Right renal pelvis (tissue), 4 donors: ENCODE results near the gene PCDHGA1. TPM values are rescaled to one million over a fixed set of nuclear protein-coding genes. Genes with fewer than 3 reads are reported as not detected.
"Not testable (repeated sequence)": the region's sequence is repeated elsewhere in the genome, so short reads cannot be mapped to it uniquely, and the experiment has no call there.

ENCODE experiments used
- DNase-seq, 4 donors: peaks; one replicate each; pipeline ENCODE4 v3.0.0-alpha.2; 2013; ENCODE audit warnings: low read depth in 4 of 4, low spot score in 3 of 4, missing footprints in 1 of 4
- polyA plus RNA-seq, 4 donors: library from polyadenylated mRNA; unstranded; fragments of 120-200 nt; gene quantifications; one replicate each; pipeline ENCODE4 v1.2.1, GENCODE V29; 2013; ENCODE audit not compliant: insufficient read length in 4 of 4

The PCDHGA1 gene
- polyA plus RNA-seq, 4 donors: 0.74 to 1.3 (median 0.96) TPM

GRCh38 chr5:141375444-141376155 is 45.3 kb downstream of the PCDHGA1 start:
- not testable (repeated sequence) for DNase-seq

DNA sequence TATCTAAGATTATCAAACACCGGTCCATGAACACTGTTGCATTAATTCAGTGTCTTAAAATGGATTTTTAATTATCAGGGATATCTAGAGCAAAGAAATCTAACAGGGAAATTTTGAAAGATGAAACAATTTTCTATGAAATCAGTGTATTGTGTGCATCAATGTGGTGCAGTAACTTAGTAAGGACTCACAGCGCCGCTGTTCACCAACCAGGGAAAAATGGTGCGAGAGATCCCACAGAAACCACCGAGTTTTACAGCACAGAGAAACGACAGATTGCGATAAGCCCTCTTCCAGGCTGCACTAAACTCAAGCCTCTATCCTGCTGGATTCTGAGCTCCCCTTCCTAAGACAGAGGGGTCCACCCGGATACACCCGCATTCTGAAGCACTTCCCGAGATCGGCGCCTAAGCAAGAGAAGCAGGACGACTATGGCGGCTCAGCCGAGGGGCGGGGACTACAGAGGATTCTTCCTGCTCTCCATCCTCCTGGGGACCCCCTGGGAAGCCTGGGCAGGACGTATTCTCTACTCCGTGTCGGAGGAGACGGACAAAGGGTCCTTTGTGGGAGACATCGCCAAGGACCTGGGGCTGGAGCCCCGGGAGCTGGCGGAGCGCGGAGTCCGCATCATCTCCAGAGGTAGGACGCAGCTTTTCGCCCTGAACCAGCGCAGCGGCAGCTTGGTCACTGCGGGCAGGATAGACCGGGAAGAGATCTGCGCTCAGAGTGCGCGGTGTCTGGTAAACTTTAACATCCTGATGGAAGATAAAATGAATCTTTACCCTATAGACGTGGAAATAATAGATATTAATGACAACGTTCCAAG is 52.4 kb downstream of the PCDHGA1 start, which contains the start of gene PCDHGA7:
Gene PCDHGA7, plus strand, starts transcription at position 274 of the 826 bp plus-strand sequence. Its CDS starts 158 bp downstream, at position 432.
- no peak for DNase-seq

- DNase-seq: no peak
Observed at GRCh38 chr5:141383345-141383744, 53.0 kb downstream of the PCDHGA1 start.

DNA sequence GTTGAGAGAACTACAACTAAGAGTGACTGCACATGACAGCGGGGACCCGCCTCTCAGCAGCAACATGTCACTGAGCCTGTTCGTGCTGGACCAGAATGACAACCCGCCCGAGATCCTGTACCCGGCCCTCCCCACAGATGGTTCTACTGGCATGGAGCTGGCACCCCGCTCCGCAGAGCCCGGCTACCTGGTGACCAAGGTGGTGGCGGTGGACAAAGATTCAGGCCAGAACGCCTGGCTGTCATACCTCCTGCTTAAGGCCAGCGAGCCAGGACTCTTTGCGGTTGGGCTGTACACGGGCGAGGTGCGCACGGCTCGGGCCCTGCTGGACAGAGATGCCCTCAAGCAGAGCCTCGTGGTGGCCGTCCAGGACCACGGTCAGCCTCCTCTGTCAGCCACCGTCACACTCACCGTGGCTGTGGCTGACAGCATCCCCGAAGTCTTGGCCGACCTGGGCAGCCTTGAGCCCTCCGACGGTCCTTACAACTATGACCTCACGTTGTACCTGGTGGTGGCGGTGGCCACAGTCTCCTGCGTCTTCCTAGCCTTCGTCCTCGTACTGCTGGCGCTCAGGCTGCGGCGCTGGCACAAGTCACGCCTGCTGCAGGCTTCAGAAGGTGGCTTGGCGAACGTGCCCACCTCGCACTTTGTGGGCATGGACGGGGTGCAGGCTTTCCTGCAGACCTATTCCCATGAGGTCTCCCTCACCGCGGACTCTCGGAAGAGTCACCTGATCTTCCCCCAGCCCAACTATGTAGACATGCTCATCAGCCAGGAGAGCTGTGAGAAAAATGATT is 54.4 kb downstream of the PCDHGA1 start:
- no peak for DNase-seq

DNA sequence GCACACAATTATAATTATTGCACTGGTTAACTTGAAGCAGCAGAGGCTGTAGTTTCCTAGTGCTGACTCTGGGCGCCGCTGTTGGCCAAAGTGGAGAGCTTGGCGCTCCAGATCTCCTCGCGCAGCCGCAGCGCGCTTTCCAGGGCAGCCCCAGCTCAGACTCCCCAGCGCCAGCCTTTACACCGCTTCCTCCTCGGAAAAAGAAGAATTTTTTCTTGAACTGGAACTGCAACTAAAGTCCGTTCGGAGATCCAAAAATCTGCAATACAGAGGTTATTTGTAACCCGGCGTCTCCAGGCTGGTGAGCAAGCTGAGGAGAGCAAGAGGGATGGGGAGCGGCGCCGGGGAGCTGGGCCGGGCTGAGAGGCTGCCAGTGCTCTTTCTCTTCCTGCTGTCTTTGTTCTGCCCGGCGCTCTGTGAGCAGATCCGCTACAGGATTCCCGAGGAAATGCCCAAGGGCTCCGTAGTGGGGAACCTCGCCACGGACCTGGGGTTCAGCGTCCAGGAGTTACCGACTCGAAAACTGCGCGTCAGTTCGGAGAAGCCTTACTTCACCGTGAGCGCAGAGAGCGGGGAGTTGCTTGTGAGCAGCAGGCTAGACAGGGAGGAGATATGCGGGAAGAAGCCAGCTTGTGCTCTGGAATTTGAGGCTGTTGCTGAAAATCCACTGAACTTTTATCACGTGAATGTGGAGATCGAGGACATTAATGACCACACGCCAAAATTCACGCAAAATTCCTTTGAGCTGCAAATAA is 57.4 kb downstream of the PCDHGA1 start, which contains the start of gene PCDHGB4:
Gene PCDHGB4, plus strand, starts transcription at position 142 of the 755 bp plus-strand sequence. Its CDS starts 187 bp downstream, at position 329.
- DNase-seq: not testable (repeated sequence)

GRCh38 chr5:141388661-141389060 is 58.3 kb downstream of the PCDHGA1 start:
- no peak for DNase-seq

- no peak for DNase-seq
Observed at GRCh38 chr5:141389153-141390042, 59.1 kb downstream of the PCDHGA1 start.

GRCh38 chr5:141392429-141393198 is 62.3 kb downstream of the PCDHGA1 start, which contains the start of gene PCDHGA8:
PCDHGA8 (plus strand) TSS chr5:141392633; CDS start chr5:141392814, 181 bp downstream.
- no peak for DNase-seq

GRCh38 chr5:141393267-141393666 is 63.0 kb downstream of the PCDHGA1 start:
- DNase-seq: no peak

GRCh38 chr5:141394401-141395187 is 64.3 kb downstream of the PCDHGA1 start:
- not testable (repeated sequence) for DNase-seq

GRCh38 chr5:141397756-141398551 is 67.6 kb downstream of the PCDHGA1 start, which contains the start of gene PCDHGB5:
PCDHGB5 (plus strand) TSS chr5:141397947; CDS start chr5:141398128, 181 bp downstream.
- DNase-seq: not testable (repeated sequence)

DNA sequence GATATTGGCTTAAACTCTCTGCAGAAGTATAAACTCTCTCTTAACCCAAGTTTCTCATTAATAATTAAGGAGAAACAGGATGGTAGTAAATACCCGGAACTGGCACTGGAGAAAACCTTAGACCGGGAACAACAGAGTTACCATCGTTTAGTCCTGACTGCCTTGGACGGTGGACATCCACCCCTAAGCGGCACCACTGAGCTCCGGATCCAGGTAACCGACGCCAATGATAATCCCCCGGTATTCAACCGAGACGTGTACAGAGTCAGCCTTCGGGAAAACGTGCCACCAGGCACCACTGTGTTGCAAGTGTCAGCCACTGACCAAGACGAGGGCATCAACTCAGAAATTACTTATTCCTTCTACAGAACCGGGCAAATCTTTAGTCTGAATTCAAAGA is 68.3 kb downstream of the PCDHGA1 start:
- DNase-seq: no peak

- DNase-seq: no peak
Observed at GRCh38 chr5:141399555-141400258, 69.4 kb downstream of the PCDHGA1 start.

- no peak for DNase-seq
Observed at GRCh38 chr5:141402553-141403243, 72.4 kb downstream of the PCDHGA1 start, which contains the start of gene PCDHGA9. PCDHGA9 (plus strand) TSS chr5:141402778; CDS start chr5:141402953, 175 bp downstream.

GRCh38 chr5:141403387-141403786 is 73.1 kb downstream of the PCDHGA1 start:
- no peak for DNase-seq
